ENCODE results near the gene ENKD1.

Gene ENKD1

GRCh38 chr16:67651847-67652246 lies 14.7 kb downstream of the ENKD1 start:
- DNase-seq (ENCODE audit: low read depth in 1 of 2, low spot score in 1 of 2) = no peak

DNA sequence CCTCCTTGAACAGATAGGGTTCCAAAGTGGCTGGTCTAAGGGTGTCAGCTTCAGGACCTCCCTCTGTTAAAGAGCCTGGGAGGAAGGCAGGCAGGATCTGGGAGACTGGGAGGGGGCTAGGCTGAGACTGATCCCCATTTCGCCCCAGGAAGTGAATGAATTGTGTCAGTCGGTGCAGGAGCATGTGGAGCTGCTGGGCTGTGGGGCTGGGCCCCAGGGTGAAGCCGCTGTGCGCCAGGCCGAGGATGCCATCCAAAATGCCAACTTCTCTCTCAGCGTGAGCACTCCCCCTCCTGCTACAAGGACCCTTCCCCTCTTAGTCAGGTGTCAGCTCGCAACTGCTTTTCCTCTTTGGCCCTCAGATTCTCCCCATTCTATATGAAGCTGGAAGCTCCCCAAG lies 15.5 kb downstream of the ENKD1 start:
- DNase-seq (ENCODE audit: low read depth in 1 of 2, low spot score in 1 of 2) = no peak

DNA sequence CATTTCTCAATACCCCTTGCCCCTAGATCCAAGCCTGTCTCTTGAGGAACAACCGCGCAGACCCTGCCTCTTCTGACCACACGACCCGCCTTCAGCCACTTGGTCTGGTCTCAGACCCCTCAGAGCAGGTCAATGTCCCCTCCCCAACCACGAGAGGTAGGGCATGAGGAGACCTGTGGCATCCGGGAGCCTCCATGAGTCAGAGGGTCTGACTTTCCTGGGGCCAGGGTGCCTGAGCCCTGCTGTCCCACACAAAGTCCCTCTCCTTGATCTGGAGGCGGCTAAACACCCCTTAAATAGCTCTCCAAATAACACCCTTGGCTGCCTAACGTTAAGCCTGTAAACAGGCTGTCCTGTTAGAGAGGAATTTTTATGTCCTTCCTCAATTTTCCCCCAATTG lies 16.5 kb downstream of the ENKD1 start:
- DNase-seq (ENCODE audit: low read depth in 1 of 2, low spot score in 1 of 2) = no peak

DNA sequence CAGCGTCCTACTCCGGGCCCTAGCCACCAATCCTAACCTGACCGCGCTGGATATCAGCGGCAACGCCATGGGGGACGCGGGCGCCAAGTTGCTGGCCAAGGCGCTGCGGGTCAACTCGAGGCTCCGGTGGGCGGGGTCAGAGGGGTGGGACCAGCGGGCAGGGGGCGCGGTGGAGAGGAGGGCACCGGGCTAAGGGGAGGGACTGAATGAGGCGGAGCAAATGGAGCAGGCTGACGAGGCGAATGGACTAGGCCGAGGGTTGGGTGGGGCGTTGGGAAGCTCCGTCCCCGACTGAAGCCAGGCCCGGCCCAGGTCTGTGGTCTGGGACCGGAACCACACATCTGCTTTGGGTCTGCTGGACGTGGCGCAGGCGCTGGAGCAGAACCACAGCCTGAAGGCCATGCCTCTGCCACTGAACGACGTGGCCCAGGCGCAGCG lies 17.0 kb downstream of the ENKD1 start:
- no peak for DNase-seq (ENCODE audit: low read depth in 1 of 2, low spot score in 1 of 2)

- DNase-seq (ENCODE audit: low read depth in 1 of 2, low spot score in 1 of 2) = no peak
Observed at GRCh38 chr16:67648764-67649407, 17.7 kb downstream of the ENKD1 start.

GRCh38 chr16:67648088-67648763 lies 18.3 kb downstream of the ENKD1 start:
- DNase-seq (ENCODE audit: low read depth in 1 of 2, low spot score in 1 of 2) = no peak

GRCh38 chr16:67647681-67648080 lies 18.9 kb downstream of the ENKD1 start:
- DNase-seq (ENCODE audit: low read depth in 1 of 2, low spot score in 1 of 2) = no peak

DNA sequence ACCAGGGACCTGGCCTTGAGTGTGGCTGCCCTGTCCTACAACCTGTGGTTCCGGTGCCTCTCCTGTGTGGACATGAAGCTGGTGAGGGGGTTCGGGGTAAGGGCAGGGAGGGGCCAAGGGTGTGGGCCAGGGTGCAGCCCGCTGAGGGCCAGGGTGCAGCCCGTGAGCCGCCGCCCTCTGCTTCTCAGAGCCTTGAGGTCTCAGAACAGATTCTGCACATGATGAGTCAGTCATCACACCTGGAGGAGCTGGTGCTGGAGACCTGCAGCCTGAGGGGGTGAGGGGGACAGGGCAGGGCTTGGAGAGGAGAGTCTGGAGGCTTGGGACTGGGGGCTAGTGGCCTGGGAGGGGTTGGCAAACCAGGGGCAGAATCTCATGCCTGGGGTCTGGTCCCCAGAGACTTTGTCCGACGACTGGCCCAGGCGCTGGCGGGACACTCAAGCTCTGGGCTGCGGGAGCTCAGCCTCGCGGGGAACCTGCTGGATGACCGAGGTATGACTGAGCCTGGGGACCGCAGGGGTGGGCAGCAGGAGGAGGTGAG lies 19.4 kb downstream of the ENKD1 start:
- DNase-seq (ENCODE audit: low read depth in 1 of 2, low spot score in 1 of 2) = no peak

DNA sequence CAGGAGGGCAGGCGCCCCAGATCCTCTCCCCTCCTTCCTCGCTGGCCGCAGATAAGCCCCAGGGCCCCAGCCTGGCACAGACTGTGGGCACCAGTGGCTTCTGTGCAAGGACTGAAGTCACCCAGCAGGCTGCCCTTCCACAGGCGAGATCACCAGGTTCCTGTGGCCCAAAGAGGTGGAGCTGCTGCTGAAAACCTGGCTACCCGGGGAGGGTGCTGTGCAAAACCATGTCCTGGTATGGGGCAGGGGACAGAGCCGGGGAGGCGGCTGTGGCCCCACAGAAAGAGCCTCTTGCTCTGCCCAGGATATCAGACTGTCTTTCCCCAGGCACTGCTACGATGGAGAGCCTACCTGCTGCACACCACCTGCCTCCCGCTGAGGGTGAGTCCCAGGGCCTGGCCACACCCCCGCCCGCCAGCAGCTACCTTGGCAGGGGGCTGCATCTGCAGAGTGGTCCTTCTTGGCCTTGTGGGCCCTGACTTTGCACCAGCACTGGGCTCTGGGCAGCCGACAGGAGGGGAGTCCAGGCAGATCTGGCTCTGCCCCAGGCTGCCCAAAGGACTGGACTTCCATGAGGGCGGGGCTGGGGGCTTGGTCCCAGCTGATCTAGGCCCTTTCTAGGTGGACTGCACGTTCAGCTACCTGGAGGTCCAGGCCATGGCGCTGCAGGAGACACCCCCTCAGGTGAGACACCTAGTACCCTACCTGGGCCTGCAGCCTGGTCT lies 21.0 kb downstream of the ENKD1 start:
- DNase-seq (ENCODE audit: low read depth in 1 of 2, low spot score in 1 of 2) = no peak

- no peak for DNase-seq (ENCODE audit: low read depth in 1 of 2, low spot score in 1 of 2)
Observed at GRCh38 chr16:67644038-67644437, 22.5 kb downstream of the ENKD1 start.

GRCh38 chr16:67641779-67642708 lies 24.5 kb downstream of the ENKD1 start:
- DNase-seq (ENCODE audit: low read depth in 1 of 2, low spot score in 1 of 2) = no peak

DNA sequence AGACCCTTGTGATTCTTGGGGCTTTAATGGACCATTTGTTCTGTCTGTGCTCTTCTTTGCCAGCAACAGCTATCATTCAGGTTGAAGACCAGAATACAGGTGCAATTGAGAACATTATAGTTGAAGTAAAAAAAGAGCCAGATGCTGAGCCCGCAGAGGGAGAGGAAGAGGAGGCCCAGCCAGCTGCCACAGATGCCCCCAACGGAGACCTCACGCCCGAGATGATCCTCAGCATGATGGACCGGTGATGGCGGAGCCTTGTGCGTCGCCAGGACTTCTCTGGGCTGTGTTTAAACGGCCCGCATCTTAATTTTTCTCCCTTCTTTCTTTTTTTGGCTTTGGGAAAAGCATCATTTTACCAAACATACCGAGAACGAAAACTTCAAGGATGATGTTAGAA lies 28.9 kb downstream of the ENKD1 start:
- no peak for DNase-seq (ENCODE audit: low read depth in 1 of 2, low spot score in 1 of 2)

DNA sequence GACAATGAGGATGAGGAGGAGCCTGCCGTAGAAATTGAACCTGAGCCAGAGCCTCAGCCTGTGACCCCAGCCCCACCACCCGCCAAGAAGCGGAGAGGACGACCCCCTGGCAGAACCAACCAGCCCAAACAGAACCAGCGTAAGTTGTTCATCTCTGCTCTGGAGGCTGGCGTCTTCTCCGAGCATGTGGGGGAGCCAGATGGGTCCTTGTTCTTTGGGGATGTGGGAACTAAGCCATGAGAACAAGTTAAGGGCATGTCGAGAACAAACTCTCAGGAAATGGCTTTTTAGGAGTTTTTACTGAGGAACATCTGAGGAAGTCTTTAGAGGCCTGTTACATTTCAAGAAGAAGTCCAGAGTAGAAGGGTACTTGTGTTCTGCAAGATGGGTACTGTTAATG lies 29.8 kb downstream of the ENKD1 start:
- DNase-seq (ENCODE audit: low read depth in 1 of 2, low spot score in 1 of 2) = no peak

DNA sequence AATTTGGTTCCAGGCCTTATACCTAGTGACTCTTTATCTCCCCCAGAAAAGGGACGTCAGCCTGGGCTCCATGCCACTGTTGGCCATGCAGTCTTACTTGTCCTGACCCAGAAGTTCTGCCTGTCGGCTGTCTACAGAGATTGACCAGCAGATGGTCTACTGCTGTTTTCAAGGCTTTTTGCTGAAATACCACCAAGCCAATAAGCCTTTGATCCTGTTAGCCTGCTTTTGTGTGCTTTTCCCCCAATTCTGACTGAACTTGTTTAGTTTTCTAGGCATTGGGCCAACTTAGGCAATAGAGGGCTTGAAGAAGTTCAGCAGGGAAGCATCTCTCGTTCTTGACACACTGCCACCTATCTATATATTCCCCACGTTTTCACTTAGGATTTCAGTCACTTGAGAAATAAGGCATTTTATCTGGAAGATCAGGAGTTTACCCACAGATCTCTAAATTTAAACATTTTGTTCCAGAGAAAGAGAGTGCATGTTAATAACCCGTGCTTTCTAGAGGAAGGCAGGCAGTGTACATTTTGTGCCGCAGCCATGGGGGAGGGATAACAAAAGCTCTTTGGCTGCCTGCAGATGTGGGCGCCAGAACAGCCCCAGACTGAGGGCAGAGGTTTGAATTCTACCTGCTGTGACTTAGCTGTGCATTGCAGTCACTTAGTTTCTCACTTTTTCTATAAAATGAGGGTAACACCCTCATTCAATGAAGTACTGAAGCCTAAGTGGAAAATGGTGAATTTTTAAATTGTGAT lies 34.0 kb downstream of the ENKD1 start:
- DNase-seq (ENCODE audit: low read depth in 1 of 2, low spot score in 1 of 2) = no peak

DNA sequence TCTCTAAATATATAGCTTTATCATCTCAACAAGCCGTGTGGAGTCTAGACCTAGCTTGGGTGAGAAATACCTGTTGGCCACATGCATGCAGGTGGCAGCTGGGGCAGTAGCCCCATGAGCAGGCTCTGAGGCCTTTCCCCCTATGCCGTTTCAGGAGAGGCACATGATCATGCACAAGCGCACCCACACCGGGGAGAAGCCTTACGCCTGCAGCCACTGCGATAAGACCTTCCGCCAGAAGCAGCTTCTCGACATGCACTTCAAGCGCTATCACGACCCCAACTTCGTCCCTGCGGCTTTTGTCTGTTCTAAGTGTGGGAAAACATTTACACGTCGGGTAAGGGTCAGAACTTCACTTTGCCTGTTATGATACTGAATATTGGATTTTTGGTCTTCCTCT lies 38.3 kb downstream of the ENKD1 start:
- no peak for DNase-seq (ENCODE audit: low read depth in 1 of 2, low spot score in 1 of 2)

DNA sequence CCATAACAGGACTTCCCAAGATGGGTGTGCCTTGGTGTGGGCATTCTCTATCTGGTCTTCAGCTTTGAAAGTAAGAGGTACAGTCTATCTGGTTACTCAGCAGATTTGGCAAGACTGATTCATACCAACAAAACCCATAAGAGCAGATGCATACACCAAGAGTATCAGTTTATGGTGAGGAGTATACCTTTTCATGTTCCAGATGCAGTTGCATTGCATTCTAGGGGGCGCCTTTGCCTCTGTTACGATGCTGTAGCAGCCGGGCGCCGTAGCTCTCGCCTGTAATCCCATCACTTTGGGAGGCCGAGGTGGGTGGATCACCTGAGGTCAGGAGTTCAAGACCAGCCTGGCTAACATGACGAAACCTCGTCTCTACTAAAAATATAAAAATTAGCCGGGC lies 52.7 kb downstream of the ENKD1 start:
- DNase-seq (ENCODE audit: low read depth in 1 of 2, low spot score in 1 of 2) = no peak
